EH (cell line): Measurements from ENCODE around the gene CLDN12.
A peak's percentile ranks its signal among the peaks of the same experiment; 100 is the strongest.

Experiments
- DNase-seq: peaks from one replicate; pipeline ENCODE4 v3.0.0-alpha.2; 2015; ENCODE audit warnings: low read depth

CLDN12 gene

DNA sequence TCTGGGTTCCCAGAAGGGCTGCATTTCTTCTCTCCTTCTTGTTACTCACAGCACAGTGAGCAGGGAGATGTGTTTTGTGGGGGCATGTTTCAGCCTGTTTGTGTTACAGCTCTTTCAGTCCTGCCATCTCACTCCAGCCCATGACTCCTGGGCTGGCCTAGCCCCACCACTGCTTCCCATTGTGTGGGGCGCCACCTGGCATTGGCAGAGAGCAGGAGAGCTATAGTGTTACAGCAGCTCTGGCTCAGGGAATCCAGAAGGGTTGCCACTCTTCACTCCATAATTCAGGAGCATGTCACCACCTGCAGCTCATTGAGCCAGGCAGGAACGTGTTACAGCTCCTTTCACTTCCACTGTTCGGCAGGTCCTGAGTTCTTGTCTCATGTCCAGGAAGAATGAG, 30.0 kb downstream of the CLDN12 start:
- DNase-seq: no peak

DNA sequence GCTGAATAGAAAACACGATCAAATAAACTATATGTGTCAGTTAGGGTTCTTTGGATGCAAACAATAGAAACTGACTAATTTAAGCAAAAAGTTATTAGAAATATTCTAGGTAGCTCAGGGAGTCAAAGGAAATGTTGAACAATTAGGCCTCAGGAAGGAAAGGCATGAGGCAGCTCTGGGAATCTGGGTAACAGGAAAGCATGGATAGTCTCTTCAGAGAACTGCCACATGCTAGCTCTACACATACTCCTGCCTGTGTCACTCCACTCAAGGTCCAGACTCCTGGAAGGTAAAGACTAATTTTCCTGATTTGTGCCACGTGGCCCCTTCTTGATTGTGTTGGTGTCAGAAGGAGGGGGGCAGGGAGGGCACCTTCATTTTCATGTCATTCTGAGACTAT, 42.4 kb downstream of the CLDN12 start:
- no peak for DNase-seq

GRCh38 chr7:90446137-90446899, 43.1 kb downstream of the CLDN12 start:
- DNase-seq: no peak

- no peak for DNase-seq
Observed at GRCh38 chr7:90453259-90453891, 50.1 kb downstream of the CLDN12 start.

DNA sequence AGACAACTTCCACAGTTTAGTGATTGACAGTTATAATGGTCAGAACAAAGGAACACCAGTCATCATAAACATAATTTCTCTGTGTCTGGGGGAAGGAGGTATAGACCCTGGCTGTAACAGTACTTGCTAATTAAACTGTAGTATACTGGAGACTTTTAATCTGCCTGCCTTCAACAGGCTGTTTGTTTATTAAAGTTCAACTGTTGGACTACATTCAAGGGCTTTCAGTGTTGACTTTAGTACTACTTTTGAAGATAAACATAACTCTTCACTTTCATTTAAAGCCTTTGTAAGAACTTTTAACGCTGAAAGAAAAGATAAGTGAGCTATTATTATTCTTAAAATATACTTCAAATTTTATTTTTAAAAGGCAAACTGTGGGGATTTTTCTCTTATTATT, 50.7 kb downstream of the CLDN12 start:
- no peak for DNase-seq

- peak; percentile 61 for DNase-seq
Observed at GRCh38 chr7:90455163-90456030, 52.1 kb downstream of the CLDN12 start.

GRCh38 chr7:90458104-90458503, 54.8 kb downstream of the CLDN12 start:
- DNase-seq: no peak

DNA sequence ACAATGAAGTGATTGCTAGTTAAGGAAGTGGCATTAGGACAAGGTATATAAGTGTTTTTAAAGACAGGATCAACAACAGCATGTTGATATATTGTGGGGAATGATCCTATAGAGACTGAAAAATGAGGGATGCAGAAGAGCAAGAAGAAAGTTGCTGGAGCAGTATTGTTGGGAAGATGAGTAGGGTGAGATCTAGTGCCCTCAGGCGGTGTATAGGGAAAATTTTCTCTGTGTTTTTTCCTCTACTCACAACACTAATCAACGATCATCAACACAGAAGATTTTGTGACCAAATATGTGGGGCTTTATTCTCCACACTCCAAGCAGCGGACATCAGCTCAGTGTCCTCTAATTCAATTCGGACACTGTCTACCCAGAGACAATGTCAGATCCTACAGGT, 56.6 kb downstream of the CLDN12 start:
- no peak for DNase-seq

DNA sequence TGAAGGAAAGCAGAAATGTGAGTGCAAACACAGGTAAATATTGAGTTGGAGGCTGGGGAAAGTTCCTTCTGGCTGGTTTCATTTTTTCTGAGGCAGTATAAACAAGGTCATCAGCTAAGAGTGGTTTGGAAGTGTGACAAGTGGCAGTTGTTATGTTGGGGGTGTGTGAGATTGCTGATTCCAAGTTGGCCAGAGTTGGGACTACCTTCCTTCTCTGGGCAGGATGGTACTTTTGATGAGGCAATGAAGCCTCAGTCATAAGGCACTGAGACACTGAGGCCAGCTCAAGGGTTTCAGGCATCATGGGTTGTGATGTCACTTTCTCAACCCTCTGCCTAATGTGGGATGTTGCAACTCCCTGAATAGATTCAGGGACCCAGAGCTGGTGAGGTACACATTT, 58.0 kb downstream of the CLDN12 start:
- DNase-seq: no peak

- peak; percentile 16 for DNase-seq
Observed at GRCh38 chr7:90463151-90463628, 59.9 kb downstream of the CLDN12 start.
